HepG2 (cell line): ENCODE data around the gene GNMT. TPM values are rescaled to one million over a fixed set of nuclear protein-coding genes. Genes with fewer than 3 reads are reported as not detected.

ENCODE experiments used
- ASH2L ChIP-seq: fragments of 300-600, 200-600 bp; sonication (generic); IDR thresholded peaks from 2 replicates; pipeline ENCODE4 v1.7.0; 2017; ENCODE audit warnings: low read depth, mild to moderate bottlenecking, moderate library complexity, mixed read lengths, low read length; ENCODE audit not compliant: insufficient read length
- ATM ChIP-seq: fragments of 450-650 bp; IDR thresholded peaks from 2 replicates; pipeline ENCODE4 v1.7.1; 2017; ENCODE audit warnings: mild to moderate bottlenecking, borderline replicate concordance
- KLF6 ChIP-seq: IDR thresholded peaks from 2 replicates; pipeline ENCODE4 v1.8.0; 2016; ENCODE audit warnings: missing biosample characterization, missing genetic modification reagents
- MLLT10 ChIP-seq: sonication (generic); formaldehyde crosslinking; IDR thresholded peaks from 2 replicates; pipeline ENCODE4 v1.4.0; 2020; ENCODE audit warnings: missing genetic modification reagents
- NFRKB ChIP-seq: fragments of 450-650 bp; IDR thresholded peaks from 2 replicates; pipeline ENCODE4 v1.6.1; 2017
- NPAS2 ChIP-seq: sonication (generic); formaldehyde crosslinking; IDR thresholded peaks from 2 replicates; pipeline ENCODE4 v1.8.0; 2022; ENCODE audit warnings: mild to moderate bottlenecking, missing genetic modification reagents, borderline replicate concordance
- RFXAP ChIP-seq: sonication (generic); formaldehyde crosslinking; IDR thresholded peaks from 2 replicates; pipeline ENCODE4 v1.4.0; 2020; ENCODE audit warnings: missing genetic modification reagents, borderline replicate concordance
- SNAPC2 ChIP-seq: sonication (generic); formaldehyde crosslinking; IDR thresholded peaks from 2 replicates; pipeline ENCODE4 v1.8.1; 2022; ENCODE audit warnings: mild to moderate bottlenecking, missing genetic modification reagents
- SP140L ChIP-seq: sonication (generic); formaldehyde crosslinking; IDR thresholded peaks from 2 replicates; pipeline ENCODE4 v1.4.0; 2020; ENCODE audit warnings: missing genetic modification reagents, borderline replicate concordance
- ZNF207 ChIP-seq: fragments of 450-650 bp; IDR thresholded peaks from 2 replicates; pipeline ENCODE4 v1.6.1; 2016; ENCODE audit warnings: antibody characterized with exemption, borderline replicate concordance
- ZNF33A ChIP-seq: sonication (generic); formaldehyde crosslinking; IDR thresholded peaks from 2 replicates; pipeline ENCODE4 v1.5.1; 2020; ENCODE audit warnings: missing genetic modification reagents, mild to moderate bottlenecking, moderate library complexity, borderline replicate concordance
- ZNF703 ChIP-seq: sonication (generic); formaldehyde crosslinking; IDR thresholded peaks from 2 replicates; pipeline ENCODE4 v1.5.1; 2020; ENCODE audit warnings: missing genetic modification reagents, mild to moderate bottlenecking, moderate library complexity, borderline replicate concordance
- ZNF720 ChIP-seq: sonication (generic); formaldehyde crosslinking; IDR thresholded peaks from 2 replicates; pipeline ENCODE4 v1.4.0; 2020; ENCODE audit warnings: missing genetic modification reagents
- polyA plus RNA-seq, 8 experiments: library from polyadenylated mRNA; depleted of rRNA in 3 of 8; stranded (reverse) in 7 of 8; unstranded in 1 of 8; fragments of >200 nt; fragmentation: Illumina TruSeq in 4 of 8; extraction: Trizol in 4 of 8; gene quantifications; 2 replicates each; pipeline versions ENCODE4 v1.2.1 to v1.2.3, GENCODE V29; 2011 to 2016; ENCODE audit warnings: low read depth in 4 of 8, missing spikeins in 1 of 8, mixed read lengths in 1 of 8; ENCODE audit not compliant: insufficient read depth in 1 of 8
- total RNA-seq, 5 experiments: library from RNA; depleted of rRNA; stranded (reverse); fragments of >200 nt; fragmentation: Illumina TruSeq; extraction: Trizol; gene quantifications; 2 replicates each; pipeline ENCODE4 v1.2.3, GENCODE V29; 2016; ENCODE audit warnings: low read depth in 1 of 5
- TF ChIP-seq, protein P1 (sequence below): sonication (generic); formaldehyde crosslinking; IDR thresholded peaks from 2 replicates; pipeline ENCODE4 v1.4.0; 2020; ENCODE audit warnings: missing genetic modification reagents, borderline replicate concordance
- TF ChIP-seq, protein P2 (sequence below): sonication (generic); formaldehyde crosslinking; IDR thresholded peaks from 2 replicates; pipeline ENCODE4 v1.5.0; 2020; ENCODE audit warnings: missing genetic modification reagents
- TF ChIP-seq, protein P3 (sequence below): sonication (generic); formaldehyde crosslinking; IDR thresholded peaks from 2 replicates; pipeline ENCODE4 v1.4.0; 2020; ENCODE audit warnings: missing genetic modification reagents
- TF ChIP-seq, protein P4 (sequence below): sonication (generic); formaldehyde crosslinking; IDR thresholded peaks from 2 replicates; pipeline ENCODE4 v1.8.1; 2023; ENCODE audit warnings: mild to moderate bottlenecking, moderate library complexity, missing genetic modification reagents
- TF ChIP-seq, protein P5 (sequence below): sonication (generic); formaldehyde crosslinking; conservative IDR thresholded peaks from 2 replicates; pipeline ENCODE4 v1.4.0; 2020; ENCODE audit warnings: missing genetic modification reagents
- TF ChIP-seq, protein P6 (sequence below), 2 experiments: sonication (generic) in 1 of 2; formaldehyde crosslinking in 1 of 2; IDR thresholded peaks; 2 replicates each; pipeline versions ENCODE4 v1.4.0 to v1.6.1; 2018 to 2020; ENCODE audit warnings: missing genetic modification reagents in 2 of 2, borderline replicate concordance in 1 of 2, low read depth in 1 of 2, mild to moderate bottlenecking in 1 of 2, missing biosample characterization in 1 of 2

GNMT gene
- total and polyA plus RNA-seq, 2 of the 13 experiments (the other 11 are each of a cell fraction or from before 2014, with no cell fraction given) = 2.8 to 7.0 TPM

DNA sequence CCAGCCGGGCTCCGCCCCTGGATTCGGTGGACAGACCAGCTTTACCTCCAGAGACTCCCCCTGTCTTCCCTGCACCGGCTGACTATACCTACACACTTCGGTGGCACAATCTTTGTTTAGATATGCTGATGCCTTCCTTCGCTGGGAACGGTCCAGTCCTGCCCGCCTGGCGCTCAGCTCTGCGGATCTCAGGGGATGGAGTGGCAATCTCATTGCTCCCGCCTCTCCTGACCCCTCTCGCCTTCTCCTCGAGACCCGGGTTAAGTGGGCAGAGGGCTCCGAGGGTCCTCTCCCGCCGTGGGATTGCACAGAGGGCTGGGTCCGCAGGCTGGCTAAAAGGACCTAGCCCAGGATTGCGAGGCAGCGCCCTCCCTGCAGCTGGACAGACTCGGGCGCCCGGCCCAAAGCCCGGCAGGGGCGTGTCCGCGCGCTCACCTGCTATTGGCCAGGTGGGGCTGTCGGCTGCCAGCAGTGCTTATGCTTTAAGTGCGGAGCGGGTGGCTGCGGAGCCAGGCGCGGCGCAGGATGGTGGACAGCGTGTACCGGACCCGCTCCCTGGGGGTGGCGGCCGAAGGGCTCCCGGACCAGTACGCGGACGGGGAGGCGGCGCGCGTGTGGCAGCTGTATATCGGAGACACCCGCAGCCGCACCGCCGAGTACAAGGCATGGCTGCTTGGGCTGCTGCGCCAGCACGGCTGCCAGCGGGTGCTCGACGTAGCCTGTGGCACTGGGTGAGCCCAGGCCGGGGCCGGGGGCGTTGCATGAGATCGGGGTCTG, at the start of gene GNMT (continued):
- TF ChIP-seq SNAPC2 (CRISPR knock-in tag) (peak; percentile 54; the same call in 1 of the 2 replicates), KLF6 (CRISPR knock-in tag) (0 out of 2 replicates have a peak, but pooled peaks have one; percentile 76), NPAS2 (no peak), ZNF703 (CRISPR knock-in tag) (no peak; the same call in 1 of the 2 replicates), ZNF720 (CRISPR knock-in tag) (no peak), ASH2L (peak; percentile 46), NFRKB (no peak), MLLT10 (CRISPR knock-in tag) (no peak), RFXAP (CRISPR knock-in tag) (no peak), SP140L (CRISPR knock-in tag) (0 out of 2 replicates have a peak, but pooled peaks have one; percentile 34), ZNF33A (CRISPR knock-in tag) (no peak), ATM (no peak), ZNF207 (no peak)
- TF ChIP-seq, protein P1, sequence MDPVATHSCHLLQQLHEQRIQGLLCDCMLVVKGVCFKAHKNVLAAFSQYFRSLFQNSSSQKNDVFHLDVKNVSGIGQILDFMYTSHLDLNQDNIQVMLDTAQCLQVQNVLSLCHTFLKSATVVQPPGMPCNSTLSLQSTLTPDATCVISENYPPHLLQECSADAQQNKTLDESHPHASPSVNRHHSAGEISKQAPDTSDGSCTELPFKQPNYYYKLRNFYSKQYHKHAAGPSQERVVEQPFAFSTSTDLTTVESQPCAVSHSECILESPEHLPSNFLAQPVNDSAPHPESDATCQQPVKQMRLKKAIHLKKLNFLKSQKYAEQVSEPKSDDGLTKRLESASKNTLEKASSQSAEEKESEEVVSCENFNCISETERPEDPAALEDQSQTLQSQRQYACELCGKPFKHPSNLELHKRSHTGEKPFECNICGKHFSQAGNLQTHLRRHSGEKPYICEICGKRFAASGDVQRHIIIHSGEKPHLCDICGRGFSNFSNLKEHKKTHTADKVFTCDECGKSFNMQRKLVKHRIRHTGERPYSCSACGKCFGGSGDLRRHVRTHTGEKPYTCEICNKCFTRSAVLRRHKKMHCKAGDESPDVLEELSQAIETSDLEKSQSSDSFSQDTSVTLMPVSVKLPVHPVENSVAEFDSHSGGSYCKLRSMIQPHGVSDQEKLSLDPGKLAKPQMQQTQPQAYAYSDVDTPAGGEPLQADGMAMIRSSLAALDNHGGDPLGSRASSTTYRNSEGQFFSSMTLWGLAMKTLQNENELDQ (CRISPR knock-in tag) = no peak
- TF ChIP-seq, protein P2, sequence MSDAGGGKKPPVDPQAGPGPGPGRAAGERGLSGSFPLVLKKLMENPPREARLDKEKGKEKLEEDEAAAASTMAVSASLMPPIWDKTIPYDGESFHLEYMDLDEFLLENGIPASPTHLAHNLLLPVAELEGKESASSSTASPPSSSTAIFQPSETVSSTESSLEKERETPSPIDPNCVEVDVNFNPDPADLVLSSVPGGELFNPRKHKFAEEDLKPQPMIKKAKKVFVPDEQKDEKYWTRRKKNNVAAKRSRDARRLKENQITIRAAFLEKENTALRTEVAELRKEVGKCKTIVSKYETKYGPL (CRISPR knock-in tag) = no peak
- TF ChIP-seq, protein P3, sequence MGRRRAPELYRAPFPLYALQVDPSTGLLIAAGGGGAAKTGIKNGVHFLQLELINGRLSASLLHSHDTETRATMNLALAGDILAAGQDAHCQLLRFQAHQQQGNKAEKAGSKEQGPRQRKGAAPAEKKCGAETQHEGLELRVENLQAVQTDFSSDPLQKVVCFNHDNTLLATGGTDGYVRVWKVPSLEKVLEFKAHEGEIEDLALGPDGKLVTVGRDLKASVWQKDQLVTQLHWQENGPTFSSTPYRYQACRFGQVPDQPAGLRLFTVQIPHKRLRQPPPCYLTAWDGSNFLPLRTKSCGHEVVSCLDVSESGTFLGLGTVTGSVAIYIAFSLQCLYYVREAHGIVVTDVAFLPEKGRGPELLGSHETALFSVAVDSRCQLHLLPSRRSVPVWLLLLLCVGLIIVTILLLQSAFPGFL (CRISPR knock-in tag) = no peak
- TF ChIP-seq, protein P4, sequence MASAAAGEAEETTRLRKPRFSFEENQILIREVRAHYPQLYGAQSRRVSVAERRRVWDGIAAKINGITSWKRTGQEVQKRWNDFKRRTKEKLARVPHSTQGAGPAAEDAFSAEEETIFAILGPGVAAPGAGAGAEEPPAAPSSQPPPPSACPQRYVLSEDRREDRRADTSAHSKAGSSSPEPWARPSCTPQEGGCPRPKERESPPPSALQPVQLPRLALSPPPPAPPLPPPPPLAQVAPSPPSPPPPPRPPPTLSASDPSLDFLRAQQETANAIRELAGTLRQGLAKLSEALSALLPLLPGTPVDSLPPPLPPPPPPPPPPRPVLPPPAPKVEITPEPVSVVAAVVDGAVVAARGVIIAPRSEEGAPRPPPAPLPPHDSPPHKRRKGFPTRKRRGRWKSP (CRISPR knock-in tag) = peak; percentile 79; the same call in 1 of the 2 replicates
- TF ChIP-seq, protein P5, sequence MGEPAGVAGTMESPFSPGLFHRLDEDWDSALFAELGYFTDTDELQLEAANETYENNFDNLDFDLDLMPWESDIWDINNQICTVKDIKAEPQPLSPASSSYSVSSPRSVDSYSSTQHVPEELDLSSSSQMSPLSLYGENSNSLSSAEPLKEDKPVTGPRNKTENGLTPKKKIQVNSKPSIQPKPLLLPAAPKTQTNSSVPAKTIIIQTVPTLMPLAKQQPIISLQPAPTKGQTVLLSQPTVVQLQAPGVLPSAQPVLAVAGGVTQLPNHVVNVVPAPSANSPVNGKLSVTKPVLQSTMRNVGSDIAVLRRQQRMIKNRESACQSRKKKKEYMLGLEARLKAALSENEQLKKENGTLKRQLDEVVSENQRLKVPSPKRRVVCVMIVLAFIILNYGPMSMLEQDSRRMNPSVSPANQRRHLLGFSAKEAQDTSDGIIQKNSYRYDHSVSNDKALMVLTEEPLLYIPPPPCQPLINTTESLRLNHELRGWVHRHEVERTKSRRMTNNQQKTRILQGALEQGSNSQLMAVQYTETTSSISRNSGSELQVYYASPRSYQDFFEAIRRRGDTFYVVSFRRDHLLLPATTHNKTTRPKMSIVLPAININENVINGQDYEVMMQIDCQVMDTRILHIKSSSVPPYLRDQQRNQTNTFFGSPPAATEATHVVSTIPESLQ = no peak
- TF ChIP-seq, protein P6, sequence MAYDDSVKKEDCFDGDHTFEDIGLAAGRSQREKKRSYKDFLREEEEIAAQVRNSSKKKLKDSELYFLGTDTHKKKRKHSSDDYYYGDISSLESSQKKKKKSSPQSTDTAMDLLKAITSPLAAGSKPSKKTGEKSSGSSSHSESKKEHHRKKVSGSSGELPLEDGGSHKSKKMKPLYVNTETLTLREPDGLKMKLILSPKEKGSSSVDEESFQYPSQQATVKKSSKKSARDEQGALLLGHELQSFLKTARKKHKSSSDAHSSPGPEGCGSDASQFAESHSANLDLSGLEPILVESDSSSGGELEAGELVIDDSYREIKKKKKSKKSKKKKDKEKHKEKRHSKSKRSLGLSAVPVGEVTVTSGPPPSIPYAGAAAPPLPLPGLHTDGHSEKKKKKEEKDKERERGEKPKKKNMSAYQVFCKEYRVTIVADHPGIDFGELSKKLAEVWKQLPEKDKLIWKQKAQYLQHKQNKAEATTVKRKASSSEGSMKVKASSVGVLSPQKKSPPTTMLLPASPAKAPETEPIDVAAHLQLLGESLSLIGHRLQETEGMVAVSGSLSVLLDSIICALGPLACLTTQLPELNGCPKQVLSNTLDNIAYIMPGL (CRISPR knock-in tag; IDR thresholded peaks at IDR 0.05; ENCODE audit: borderline replicate concordance in 1 of 2, low read depth in 1 of 2) = peak in 1 of 2 experiments; percentile 82; a peak in 2 of 4 replicates
